ENCODE measurements around the gene RUBCNL.

The RUBCNL gene

GRCh38 chr13:46303742-46304385, 83.2 kb downstream of the RUBCNL start:
- Histone ChIP-seq H3K4me3 (ENCODE audit: low read depth, low read length) (no peak overlapping the region), H3K9ac (ENCODE audit: low read depth, low read length) (no peak overlapping the region), H3K27ac (ENCODE audit: low read depth, low read length) (no peak overlapping the region), H3K9me3 (ENCODE audit: control insufficient read depth, insufficient read depth, low read length) (no peaks in the 10 kb centered on the region), H3K4me1 (ENCODE audit: control insufficient read depth, insufficient read depth, low read length) (no peaks in the 10 kb centered on the region), H3K27me3 (ENCODE audit: control insufficient read depth, insufficient read depth, low read length) (no peaks in the 10 kb centered on the region), H3K36me3 (ENCODE audit: control insufficient read depth, insufficient read depth, low read length) (no peaks in the 10 kb centered on the region)

GRCh38 chr13:46297361-46297811, 89.7 kb downstream of the RUBCNL start:
- no peaks in the 10 kb centered on the region for H3K9me3 ChIP-seq (ENCODE audit: control insufficient read depth, insufficient read depth, low read length)
- no peak overlapping the region for H3K9ac ChIP-seq (ENCODE audit: low read depth, low read length)
- no peaks in the 10 kb centered on the region for H3K4me1 ChIP-seq (ENCODE audit: control insufficient read depth, insufficient read depth, low read length)
- no peak overlapping the region for H3K27ac ChIP-seq (ENCODE audit: low read depth, low read length)
- no peaks in the 10 kb centered on the region for H3K36me3 ChIP-seq (ENCODE audit: control insufficient read depth, insufficient read depth, low read length)
- no peak overlapping the region for H3K4me3 ChIP-seq (ENCODE audit: low read depth, low read length)
- no peaks in the 10 kb centered on the region for H3K27me3 ChIP-seq (ENCODE audit: control insufficient read depth, insufficient read depth, low read length)

GRCh38 chr13:46296921-46297320, 90.1 kb downstream of the RUBCNL start:
- no peaks in the 10 kb centered on the region for H3K4me1 ChIP-seq (ENCODE audit: control insufficient read depth, insufficient read depth, low read length)
- no peak overlapping the region for H3K4me3 ChIP-seq (ENCODE audit: low read depth, low read length)
- no peak overlapping the region for H3K9ac ChIP-seq (ENCODE audit: low read depth, low read length)
- no peak overlapping the region for H3K27ac ChIP-seq (ENCODE audit: low read depth, low read length)
- H3K27me3 ChIP-seq (ENCODE audit: control insufficient read depth, insufficient read depth, low read length) = no peaks in the 10 kb centered on the region
- no peaks in the 10 kb centered on the region for H3K36me3 ChIP-seq (ENCODE audit: control insufficient read depth, insufficient read depth, low read length)
- no peaks in the 10 kb centered on the region for H3K9me3 ChIP-seq (ENCODE audit: control insufficient read depth, insufficient read depth, low read length)

- no peaks in the 10 kb centered on the region for H3K36me3 ChIP-seq (ENCODE audit: control insufficient read depth, insufficient read depth, low read length)
Measured at GRCh38 chr13:46296115-46296822, 90.8 kb downstream of the RUBCNL start.

GRCh38 chr13:46295491-46296114, 91.4 kb downstream of the RUBCNL start:
- Histone ChIP-seq H3K27ac (ENCODE audit: low read depth, low read length) (no peak overlapping the region), H3K4me3 (ENCODE audit: low read depth, low read length) (no peak overlapping the region), H3K27me3 (ENCODE audit: control insufficient read depth, insufficient read depth, low read length) (no peaks in the 10 kb centered on the region), H3K4me1 (ENCODE audit: control insufficient read depth, insufficient read depth, low read length) (no peaks in the 10 kb centered on the region), H3K9me3 (ENCODE audit: control insufficient read depth, insufficient read depth, low read length) (no peaks in the 10 kb centered on the region), H3K36me3 (ENCODE audit: control insufficient read depth, insufficient read depth, low read length) (no peaks in the 10 kb centered on the region), H3K9ac (ENCODE audit: low read depth, low read length) (no peak overlapping the region)

More at GRCh38 chr13:46296115-46296822, 90.8 kb downstream of the RUBCNL start:
- H3K27me3 ChIP-seq (ENCODE audit: control insufficient read depth, insufficient read depth, low read length) = no peaks in the 10 kb centered on the region
- no peak overlapping the region for H3K4me3 ChIP-seq (ENCODE audit: low read depth, low read length)
- H3K9me3 ChIP-seq (ENCODE audit: control insufficient read depth, insufficient read depth, low read length) = no peaks in the 10 kb centered on the region
- H3K4me1 ChIP-seq (ENCODE audit: control insufficient read depth, insufficient read depth, low read length) = no peaks in the 10 kb centered on the region
- no peak overlapping the region for H3K9ac ChIP-seq (ENCODE audit: low read depth, low read length)
- no peak overlapping the region for H3K27ac ChIP-seq (ENCODE audit: low read depth, low read length)

GRCh38 chr13:46293436-46293835, 93.6 kb downstream of the RUBCNL start:
- H3K27ac ChIP-seq (ENCODE audit: low read depth, low read length) = no peak overlapping the region
- no peaks in the 10 kb centered on the region for H3K9me3 ChIP-seq (ENCODE audit: control insufficient read depth, insufficient read depth, low read length)
- no peak overlapping the region for H3K4me3 ChIP-seq (ENCODE audit: low read depth, low read length)
- no peaks in the 10 kb centered on the region for H3K27me3 ChIP-seq (ENCODE audit: control insufficient read depth, insufficient read depth, low read length)
- no peaks in the 10 kb centered on the region for H3K36me3 ChIP-seq (ENCODE audit: control insufficient read depth, insufficient read depth, low read length)
- H3K4me1 ChIP-seq (ENCODE audit: control insufficient read depth, insufficient read depth, low read length) = no peaks in the 10 kb centered on the region
- no peak overlapping the region for H3K9ac ChIP-seq (ENCODE audit: low read depth, low read length)
